B cell (primary cell): Measurements from ENCODE around the gene SLC13A3.

Experiments
- CTCF ChIP-seq: fragments of 200-600 bp; IDR thresholded peaks from one replicate; pipeline ENCODE4 v1.8.0; 2022; ENCODE audit warnings: antibody characterized with exemption, mild to moderate bottlenecking
- EZH2 ChIP-seq: IDR thresholded peaks from 2 replicates; pipeline ENCODE4 v1.6.1; 2012; ENCODE audit warnings: borderline replicate concordance, low read depth, mild to moderate bottlenecking, moderate library complexity, low read length; ENCODE audit not compliant: insufficient read depth, poor library complexity, severe bottlenecking

GRCh38 chr20:46568570-46569129, 82.6 kb downstream of the SLC13A3 start:
- TF ChIP-seq CTCF: no peak
- no peak for TF ChIP-seq EZH2
